Measurements from ENCODE around the gene NPAS2.

GRCh38 chr2:101003278-101003775 is 183.4 kb downstream of the NPAS2 start:
- TF ChIP-seq CTCF (conservative IDR thresholded peaks at IDR 0.05) (no peak), EZH2 (IDR thresholded peaks at IDR 0.05; ENCODE audit: low read depth) (no peak)

Measured in PC-9 (cell line).